Dermis microvascular lymphatic vessel endothelial cell (primary cell): ENCODE data around the gene RUFY3. TPM values are rescaled to one million over a fixed set of nuclear protein-coding genes. Genes with fewer than 3 reads are reported as not detected.
"Not testable (repeated sequence)": the region's sequence is repeated elsewhere in the genome, so short reads cannot be mapped to it uniquely, and the experiment has no call there.

Source experiments
- DNase-seq, 2 donors: peaks; one replicate each; pipeline versions ENCODE4 v3.0.0 to v3.0.0-alpha.2; 2010; ENCODE audit warnings: low read depth in 2 of 2
- total RNA-seq: library from RNA; depleted of rRNA; stranded (reverse); fragments of >200 nt; gene quantifications from 2 replicates; pipeline ENCODE4 v1.2.1, GENCODE V29; 2014

Gene RUFY3
- total RNA-seq, 1 donor from 2014 or later: 25.4 TPM

DNA sequence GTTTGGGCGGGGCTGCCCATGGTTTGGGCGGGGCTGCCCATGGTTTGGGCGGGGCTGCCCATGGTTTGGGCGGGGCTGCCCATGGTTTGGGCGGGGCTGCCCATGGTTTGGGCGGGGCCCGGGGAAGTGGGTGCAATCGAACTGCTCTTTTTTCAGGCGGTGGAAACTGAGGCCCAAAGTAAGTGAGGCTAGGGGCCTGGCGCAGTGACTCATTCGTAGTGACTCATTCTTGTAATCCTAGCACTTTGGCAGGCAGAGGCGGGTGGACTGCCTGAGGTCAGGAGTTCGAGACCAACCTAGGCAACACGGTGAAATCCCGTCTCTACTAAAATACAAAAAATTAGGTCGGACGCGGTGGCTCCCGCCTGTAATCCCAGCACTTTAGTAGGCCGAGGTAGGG lies 118.4 kb downstream of the RUFY3 start:
- peak in 1 of 2 donors; percentile 59 for DNase-seq

DNA sequence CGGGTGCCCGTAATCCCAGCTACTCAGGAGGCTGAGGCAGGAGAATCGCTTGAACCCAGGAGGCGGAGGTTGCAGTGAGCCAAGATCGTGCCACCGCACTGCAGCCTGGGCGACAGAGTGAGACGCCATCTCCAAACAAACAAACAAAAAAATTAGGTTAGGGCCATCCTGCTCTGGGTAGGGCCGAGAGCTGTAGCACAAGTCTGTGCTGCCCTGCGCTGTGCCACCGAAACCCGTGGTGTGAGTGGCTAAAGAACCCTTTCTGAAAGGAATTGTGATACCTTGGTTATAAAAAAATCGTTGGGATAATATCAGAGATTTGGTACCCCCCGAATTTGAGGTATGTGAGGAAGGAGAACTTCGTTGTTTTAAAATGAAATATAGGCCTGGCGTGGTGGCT lies 118.9 kb downstream of the RUFY3 start:
- DNase-seq: not testable (repeated sequence)

GRCh38 chr4:70841211-70841610 lies 119.4 kb downstream of the RUFY3 start:
- no peak for DNase-seq

- DNase-seq: no peak
Measured at GRCh38 chr4:70841951-70842350, 120.2 kb downstream of the RUFY3 start.

DNA sequence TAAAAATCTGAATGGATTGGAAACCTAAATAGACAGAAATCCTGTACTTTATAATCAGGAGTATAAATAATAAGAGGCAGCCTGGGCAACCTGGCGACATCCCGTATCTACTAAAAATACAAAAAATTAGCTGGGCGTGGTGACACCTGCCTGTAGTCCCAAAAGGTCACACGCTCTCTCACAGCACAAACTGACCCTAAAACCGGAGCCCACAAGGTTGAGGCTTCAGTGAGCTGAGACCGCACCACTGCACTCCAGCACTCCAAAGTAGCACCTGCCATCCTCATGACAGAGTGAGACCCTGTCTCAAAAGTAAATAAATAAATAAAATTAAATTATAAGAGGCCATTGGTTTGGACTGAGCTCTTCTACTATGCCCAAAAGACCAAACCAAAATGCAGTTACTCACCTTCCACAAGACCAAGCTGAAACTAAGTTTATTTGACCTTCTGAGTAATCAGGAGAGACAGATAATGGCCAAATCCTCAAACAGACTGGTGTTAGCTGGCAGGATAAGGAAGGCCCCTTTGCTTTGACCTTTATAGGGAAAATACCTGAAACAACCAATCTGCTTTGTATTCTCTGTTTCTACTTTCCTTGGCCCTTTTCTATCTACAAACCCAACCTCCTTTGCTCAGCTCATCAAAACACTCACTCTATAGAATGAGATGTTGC lies 121.1 kb downstream of the RUFY3 start:
- no peak for DNase-seq

DNA sequence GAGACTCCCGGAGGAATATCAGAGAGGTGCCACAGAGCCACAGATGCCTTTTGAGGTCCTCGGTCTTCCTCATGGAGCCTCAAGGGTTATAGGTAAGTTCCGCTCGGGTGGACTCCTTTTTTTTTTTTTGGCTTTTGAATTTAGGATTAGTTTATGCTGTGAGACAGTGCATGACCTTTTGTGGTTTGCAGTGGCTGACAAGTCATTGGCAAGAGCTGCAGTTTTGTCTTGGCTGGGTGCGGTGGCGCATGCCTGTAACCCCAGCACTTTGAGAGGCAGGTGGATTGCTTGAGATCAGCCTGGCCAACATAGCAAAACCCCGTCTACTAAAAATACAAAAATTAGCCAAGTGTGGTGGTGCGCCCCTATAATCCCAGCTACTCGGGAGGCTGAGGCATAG lies 122.4 kb downstream of the RUFY3 start:
- no peak for DNase-seq

DNA sequence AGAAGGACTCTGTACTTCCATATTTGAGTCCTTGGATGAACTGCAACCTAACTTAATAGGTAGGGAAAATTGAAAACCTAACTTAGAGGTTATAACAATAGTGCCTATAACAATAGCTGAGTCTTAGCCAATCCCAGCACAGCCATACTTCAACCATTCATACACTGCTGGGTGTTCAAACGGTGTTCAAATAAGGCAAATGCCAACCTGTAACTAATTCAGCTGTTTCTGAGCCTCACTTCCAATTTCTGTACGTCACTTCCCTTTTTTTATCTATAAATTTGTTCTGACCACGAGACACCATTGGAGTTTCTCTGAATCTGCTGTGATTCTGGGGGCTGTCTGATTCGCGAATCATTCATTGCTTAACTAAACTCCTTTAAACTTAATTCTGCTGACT lies 127.5 kb downstream of the RUFY3 start:
- no peak for DNase-seq

DNA sequence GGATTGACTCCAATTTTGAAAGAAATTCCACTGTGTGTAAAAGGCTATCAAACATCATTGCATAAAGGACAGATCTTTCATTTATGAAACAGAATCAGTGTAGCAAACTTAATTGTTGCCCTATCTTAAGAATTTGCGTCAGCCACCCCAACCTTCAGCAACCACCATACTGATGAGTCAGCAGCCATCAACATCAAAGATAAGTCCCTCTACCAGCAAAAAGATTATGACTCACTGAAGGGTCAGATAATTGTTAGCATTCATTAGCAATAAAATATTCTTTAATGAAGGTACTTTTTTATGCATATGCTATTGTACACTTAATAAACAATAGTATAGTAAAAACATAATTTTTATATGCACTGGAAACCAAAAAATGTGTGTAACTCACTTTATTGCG lies 133.7 kb downstream of the RUFY3 start:
- DNase-seq: no peak

Other genes starting within 250 kb of the RUFY3 start
- not detected in 2 replicates for gene MUC7, start 249.8 kb upstream of the RUFY3 start, total RNA-seq
- not detected in 2 replicates for gene AMTN, start 203.4 kb upstream of the RUFY3 start, total RNA-seq
- gene AMBN, start 129.7 kb upstream of the RUFY3 start, total RNA-seq: not detected in 2 replicates
- not detected in 2 replicates for gene ENAM, start 93.2 kb upstream of the RUFY3 start, total RNA-seq
- gene JCHAIN, start 55.5 kb upstream of the RUFY3 start, total RNA-seq: not detected in 2 replicates
- 10.8 and 17.1 TPM in 2 replicates for gene UTP3, start 33.4 kb upstream of the RUFY3 start, total RNA-seq
- gene GRSF1, start 117.9 kb downstream of the RUFY3 start, total RNA-seq: 50.4 and 53.8 TPM in 2 replicates
- 8.2 and 10.4 TPM in 2 replicates for gene MOB1B, start 180.4 kb downstream of the RUFY3 start, total RNA-seq